Mucosa of stomach (tissue), 1 donor: Measurements from ENCODE around the gene UNC5C.

Experiments
- H3K27me3 ChIP-seq: one replicate; pipeline ENCODE4 v1.7.0; 2013; ENCODE audit warnings: mild to moderate bottlenecking, low read length; ENCODE audit not compliant: control insufficient read depth, insufficient read depth
- H3K36me3 ChIP-seq: one replicate; pipeline ENCODE4 v1.7.0; 2013; ENCODE audit warnings: low read length; ENCODE audit not compliant: control insufficient read depth, insufficient read depth
- H3K4me1 ChIP-seq: one replicate; pipeline ENCODE4 v1.7.0; 2013; ENCODE audit warnings: mild to moderate bottlenecking, low read length; ENCODE audit not compliant: control insufficient read depth, insufficient read depth
- H3K4me3 ChIP-seq: one replicate; pipeline ENCODE4 v1.7.0; 2013; ENCODE audit warnings: low read length
- H3K9ac ChIP-seq: one replicate; pipeline ENCODE4 v1.7.0; 2013; ENCODE audit warnings: mild to moderate bottlenecking, low read length, moderate library complexity
- H3K9me3 ChIP-seq: one replicate; pipeline ENCODE4 v1.7.0; 2013; ENCODE audit warnings: mild to moderate bottlenecking, low read length, moderate library complexity; ENCODE audit not compliant: control insufficient read depth
- donor health status: Pancreatic carcinoma.

Gene UNC5C

GRCh38 chr4:95510145-95510544 is 38.6 kb downstream of the UNC5C start:
- Histone ChIP-seq H3K4me3 (no peak overlapping the region), H3K36me3 (no peaks in the 10 kb centered on the region), H3K9ac (no peak overlapping the region), H3K4me1 (no peaks in the 10 kb centered on the region), H3K9me3 (no peaks in the 10 kb centered on the region), H3K27me3 (no peaks in the 10 kb centered on the region)

GRCh38 chr4:95508421-95508820 is 40.4 kb downstream of the UNC5C start:
- Histone ChIP-seq H3K4me3 (no peak overlapping the region), H3K9ac (no peak overlapping the region), H3K4me1 (no peaks in the 10 kb centered on the region), H3K9me3 (no peaks in the 10 kb centered on the region), H3K27me3 (no peaks in the 10 kb centered on the region), H3K36me3 (no peaks in the 10 kb centered on the region)

GRCh38 chr4:95507561-95507960 is 41.2 kb downstream of the UNC5C start:
- Histone ChIP-seq H3K4me1 (no peaks in the 10 kb centered on the region), H3K36me3 (no peaks in the 10 kb centered on the region), H3K9ac (no peak overlapping the region), H3K27me3 (no peaks in the 10 kb centered on the region), H3K9me3 (no peaks in the 10 kb centered on the region), H3K4me3 (no peak overlapping the region)

GRCh38 chr4:95507147-95507546 is 41.6 kb downstream of the UNC5C start:
- Histone ChIP-seq H3K27me3 (no peaks in the 10 kb centered on the region), H3K9me3 (no peaks in the 10 kb centered on the region), H3K4me3 (no peak overlapping the region), H3K9ac (no peak overlapping the region), H3K4me1 (no peaks in the 10 kb centered on the region), H3K36me3 (no peaks in the 10 kb centered on the region)

GRCh38 chr4:95506264-95506663 is 42.5 kb downstream of the UNC5C start:
- no peak overlapping the region for H3K9ac ChIP-seq
- H3K27me3 ChIP-seq, result no peaks in the 10 kb centered on the region
- H3K36me3 ChIP-seq, result no peaks in the 10 kb centered on the region
- H3K9me3 ChIP-seq, result no peaks in the 10 kb centered on the region
- no peaks in the 10 kb centered on the region for H3K4me1 ChIP-seq
- no peak overlapping the region for H3K4me3 ChIP-seq

- Histone ChIP-seq H3K4me1 (no peaks in the 10 kb centered on the region), H3K36me3 (no peaks in the 10 kb centered on the region), H3K27me3 (no peaks in the 10 kb centered on the region), H3K9ac (no peak overlapping the region), H3K9me3 (no peaks in the 10 kb centered on the region), H3K4me3 (no peak overlapping the region)
Measured at GRCh38 chr4:95505799-95506198, 43.0 kb downstream of the UNC5C start.

GRCh38 chr4:95505151-95505550 is 43.6 kb downstream of the UNC5C start:
- no peak overlapping the region for H3K9ac ChIP-seq
- H3K27me3 ChIP-seq, result no peaks in the 10 kb centered on the region
- no peaks in the 10 kb centered on the region for H3K36me3 ChIP-seq
- no peaks in the 10 kb centered on the region for H3K9me3 ChIP-seq
- no peaks in the 10 kb centered on the region for H3K4me1 ChIP-seq
- no peak overlapping the region for H3K4me3 ChIP-seq

GRCh38 chr4:95504501-95504900 is 44.3 kb downstream of the UNC5C start:
- Histone ChIP-seq H3K4me1 (no peaks in the 10 kb centered on the region), H3K9ac (no peak overlapping the region), H3K4me3 (no peak overlapping the region), H3K36me3 (no peaks in the 10 kb centered on the region), H3K9me3 (no peaks in the 10 kb centered on the region), H3K27me3 (no peaks in the 10 kb centered on the region)

- no peak overlapping the region for H3K4me3 ChIP-seq
- no peaks in the 10 kb centered on the region for H3K4me1 ChIP-seq
- no peaks in the 10 kb centered on the region for H3K36me3 ChIP-seq
- no peak overlapping the region for H3K9ac ChIP-seq
- no peaks in the 10 kb centered on the region for H3K9me3 ChIP-seq
- H3K27me3 ChIP-seq, result no peaks in the 10 kb centered on the region
Measured at GRCh38 chr4:95500361-95500760, 48.4 kb downstream of the UNC5C start.

GRCh38 chr4:95499291-95499696 is 49.5 kb downstream of the UNC5C start:
- H3K9ac ChIP-seq, result no peak overlapping the region
- H3K4me1 ChIP-seq, result no peaks in the 10 kb centered on the region
- no peaks in the 10 kb centered on the region for H3K36me3 ChIP-seq
- no peak overlapping the region for H3K4me3 ChIP-seq
- no peaks in the 10 kb centered on the region for H3K27me3 ChIP-seq
- no peaks in the 10 kb centered on the region for H3K9me3 ChIP-seq

- Histone ChIP-seq H3K4me3 (no peak overlapping the region), H3K9ac (no peak overlapping the region), H3K9me3 (no peaks in the 10 kb centered on the region), H3K27me3 (no peaks in the 10 kb centered on the region), H3K4me1 (no peaks in the 10 kb centered on the region), H3K36me3 (no peaks in the 10 kb centered on the region)
Measured at GRCh38 chr4:95494186-95494585, 54.6 kb downstream of the UNC5C start.

- H3K9ac ChIP-seq, result no peak overlapping the region
- no peak overlapping the region for H3K4me3 ChIP-seq
- no peaks in the 10 kb centered on the region for H3K4me1 ChIP-seq
- no peaks in the 10 kb centered on the region for H3K9me3 ChIP-seq
- H3K27me3 ChIP-seq, result no peaks in the 10 kb centered on the region
- no peaks in the 10 kb centered on the region for H3K36me3 ChIP-seq
Measured at GRCh38 chr4:95478679-95479078, 70.1 kb downstream of the UNC5C start.

GRCh38 chr4:95476121-95476520 is 72.7 kb downstream of the UNC5C start:
- no peak overlapping the region for H3K9ac ChIP-seq
- H3K4me3 ChIP-seq, result no peak overlapping the region

More at GRCh38 chr4:95476121-95476520, 72.7 kb downstream of the UNC5C start:
- Histone ChIP-seq H3K4me1 (no peaks in the 10 kb centered on the region), H3K36me3 (no peaks in the 10 kb centered on the region), H3K9me3 (no peaks in the 10 kb centered on the region), H3K27me3 (no peaks in the 10 kb centered on the region)
